ENCODE data around the gene JAZF1.

- TF ChIP-seq CTCF (IDR thresholded peaks at IDR 0.05) (no peak), POLR2AphosphoS5 (IDR thresholded peaks at IDR 0.05) (no peak)
These were observed 54.1 kb downstream of the JAZF1 start for GRCh38 chr7:28126410-28127041.

Data from breast epithelium (tissue), 3 donors.